ENCODE data around the gene IQSEC3.
"Not testable (repeated sequence)": the region's sequence is repeated elsewhere in the genome, so short reads cannot be mapped to it uniquely, and the experiment has no call there.

Gene IQSEC3

DNA sequence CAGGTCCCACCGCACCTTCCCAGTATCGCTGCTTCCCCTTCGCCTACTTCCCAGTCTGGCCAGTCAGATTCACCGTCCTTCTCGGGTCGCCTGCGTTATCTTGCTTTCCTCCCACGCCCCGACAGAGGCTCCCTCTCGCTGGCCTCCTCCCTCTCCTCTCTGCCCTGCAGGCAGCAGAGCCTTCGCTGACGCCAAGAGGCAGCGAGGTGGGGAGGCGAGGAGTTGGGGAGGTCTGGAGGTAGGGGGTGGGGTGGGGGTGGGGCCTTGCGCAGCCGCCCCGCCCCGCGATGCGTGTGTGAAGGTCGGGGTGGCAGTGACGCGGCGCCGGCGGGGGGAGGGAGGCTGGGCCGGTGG lies at the start of gene IQSEC3:
Gene IQSEC3, plus strand, starts transcription at position 340 of the 354 bp plus-strand sequence. CDS start 116 bp downstream, outside the sequence.
- not testable (repeated sequence) for DNase-seq (ENCODE audit: low spot score)

DNA sequence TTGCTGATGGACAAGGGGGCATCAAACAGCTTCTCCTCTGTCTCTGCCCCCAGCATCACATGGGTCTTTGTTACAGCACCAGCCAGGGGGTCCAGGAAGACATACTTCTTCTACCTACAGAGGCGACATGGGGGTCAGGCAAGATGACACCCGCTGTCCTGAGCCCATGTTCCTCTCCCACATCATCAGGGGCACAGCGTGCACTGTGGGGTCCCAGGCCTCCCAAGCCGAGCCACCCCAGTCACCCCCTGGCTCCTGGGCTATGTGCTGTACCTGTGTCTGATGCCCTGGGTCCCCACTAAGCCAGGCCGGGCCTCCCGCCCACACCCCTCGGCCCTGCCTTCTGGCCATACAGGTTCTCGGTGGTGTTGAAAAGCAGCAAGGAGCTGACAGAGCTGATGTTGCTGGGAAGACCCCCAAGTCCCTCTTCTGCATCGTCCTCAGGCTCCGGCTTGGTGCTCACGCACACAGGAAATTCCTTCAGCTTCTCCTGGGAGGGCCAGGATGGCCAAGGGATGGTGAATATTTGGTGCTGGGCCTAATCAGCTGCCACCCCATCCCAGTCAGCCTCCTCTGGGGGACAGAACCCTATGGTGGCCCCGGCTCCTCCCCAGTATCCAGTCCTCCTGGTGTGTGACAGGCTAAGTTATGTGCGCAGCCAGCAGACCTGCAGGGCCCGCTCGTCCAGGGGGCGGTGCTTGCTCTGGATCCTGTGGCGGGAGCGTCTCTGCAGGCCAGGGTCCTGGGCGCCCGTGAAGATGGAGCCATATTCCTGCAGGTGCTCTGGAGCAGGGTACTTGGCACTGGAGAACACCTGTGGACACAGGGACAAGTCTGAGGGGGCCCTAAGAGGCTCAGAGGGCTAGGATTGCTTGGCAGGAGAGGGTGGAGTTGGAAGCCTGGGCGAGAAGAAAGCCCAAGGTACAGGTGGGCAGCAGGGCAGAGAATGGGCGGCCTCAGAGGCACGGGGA lies 48.9 kb upstream of the IQSEC3 start:
- DNase-seq (ENCODE audit: low spot score) = not testable (repeated sequence)

DNA sequence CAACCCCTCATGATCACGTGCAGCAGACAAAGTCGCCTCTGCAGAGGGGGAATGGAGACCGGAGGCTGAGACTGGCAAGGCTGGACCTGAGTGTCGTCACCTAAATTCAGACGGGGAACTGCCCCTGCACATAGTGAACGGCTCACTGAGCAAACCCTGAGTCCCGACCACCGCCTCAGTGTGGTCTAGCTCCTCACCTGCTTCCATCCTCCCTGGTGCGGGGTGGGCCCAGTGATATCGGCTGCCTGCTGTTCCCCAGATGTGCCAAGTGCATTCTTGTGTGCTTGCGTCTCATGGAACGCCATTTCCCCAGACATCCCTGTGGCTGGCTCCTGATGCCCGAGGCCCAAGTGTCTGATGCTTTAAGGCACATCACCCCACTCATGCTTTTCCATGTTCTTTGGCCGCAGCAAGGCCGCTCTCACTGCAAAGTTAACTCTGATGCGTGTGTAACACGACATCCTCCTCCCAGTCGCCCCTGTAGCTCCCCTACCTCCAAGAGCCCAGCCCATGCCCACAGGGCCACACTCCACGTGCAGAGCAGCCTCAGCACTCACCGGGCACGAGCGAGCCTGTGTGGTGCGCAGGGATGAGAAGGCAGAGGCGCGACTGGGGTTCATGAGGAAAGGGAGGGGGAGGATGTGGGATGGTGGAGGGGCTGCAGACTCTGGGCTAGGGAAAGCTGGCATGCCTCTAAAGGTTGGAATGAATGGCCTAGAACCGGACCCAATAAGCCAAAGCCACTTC lies 47.6 kb upstream of the IQSEC3 start:
- DNase-seq (ENCODE audit: low spot score) = not testable (repeated sequence)

DNA sequence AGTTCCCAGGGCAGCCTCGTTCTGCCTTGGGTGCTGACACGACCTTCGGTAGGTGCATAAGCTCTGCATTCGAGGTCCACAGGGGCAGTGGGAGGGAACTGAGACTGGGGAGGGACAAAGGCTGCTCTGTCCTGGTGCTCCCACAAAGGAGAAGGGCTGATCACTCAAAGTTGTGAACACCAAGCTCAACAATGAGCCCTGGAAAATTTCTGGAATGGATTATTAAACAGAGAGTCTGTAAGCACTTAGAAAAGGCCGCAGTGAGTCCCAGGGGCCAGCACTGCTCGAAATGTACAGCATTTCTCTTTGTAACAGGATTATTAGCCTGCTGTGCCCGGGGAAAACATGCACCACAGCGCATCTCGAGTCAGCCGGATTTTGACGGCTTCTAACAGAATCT lies 46.7 kb upstream of the IQSEC3 start:
- not testable (repeated sequence) for DNase-seq (ENCODE audit: low spot score)

DNA sequence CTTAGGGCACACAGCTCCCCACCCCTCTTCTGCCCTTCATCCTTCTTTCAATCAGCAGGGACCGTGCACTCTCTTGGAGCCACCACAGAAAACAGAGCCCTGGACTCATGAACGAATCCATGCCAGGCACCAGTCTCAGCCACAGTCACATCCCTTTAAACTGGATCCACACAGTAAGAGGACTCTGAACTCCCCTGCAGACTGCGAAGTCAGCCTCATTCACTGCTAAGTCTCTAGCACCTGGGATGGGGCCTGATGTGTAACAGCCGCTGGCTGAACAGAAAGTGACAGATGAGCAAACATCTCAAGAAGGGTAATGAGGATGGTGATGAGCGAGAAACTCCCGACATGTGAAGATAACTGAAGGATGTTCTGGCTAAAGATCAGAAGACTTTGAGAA lies 45.8 kb upstream of the IQSEC3 start:
- no peak for DNase-seq (ENCODE audit: low spot score)

DNA sequence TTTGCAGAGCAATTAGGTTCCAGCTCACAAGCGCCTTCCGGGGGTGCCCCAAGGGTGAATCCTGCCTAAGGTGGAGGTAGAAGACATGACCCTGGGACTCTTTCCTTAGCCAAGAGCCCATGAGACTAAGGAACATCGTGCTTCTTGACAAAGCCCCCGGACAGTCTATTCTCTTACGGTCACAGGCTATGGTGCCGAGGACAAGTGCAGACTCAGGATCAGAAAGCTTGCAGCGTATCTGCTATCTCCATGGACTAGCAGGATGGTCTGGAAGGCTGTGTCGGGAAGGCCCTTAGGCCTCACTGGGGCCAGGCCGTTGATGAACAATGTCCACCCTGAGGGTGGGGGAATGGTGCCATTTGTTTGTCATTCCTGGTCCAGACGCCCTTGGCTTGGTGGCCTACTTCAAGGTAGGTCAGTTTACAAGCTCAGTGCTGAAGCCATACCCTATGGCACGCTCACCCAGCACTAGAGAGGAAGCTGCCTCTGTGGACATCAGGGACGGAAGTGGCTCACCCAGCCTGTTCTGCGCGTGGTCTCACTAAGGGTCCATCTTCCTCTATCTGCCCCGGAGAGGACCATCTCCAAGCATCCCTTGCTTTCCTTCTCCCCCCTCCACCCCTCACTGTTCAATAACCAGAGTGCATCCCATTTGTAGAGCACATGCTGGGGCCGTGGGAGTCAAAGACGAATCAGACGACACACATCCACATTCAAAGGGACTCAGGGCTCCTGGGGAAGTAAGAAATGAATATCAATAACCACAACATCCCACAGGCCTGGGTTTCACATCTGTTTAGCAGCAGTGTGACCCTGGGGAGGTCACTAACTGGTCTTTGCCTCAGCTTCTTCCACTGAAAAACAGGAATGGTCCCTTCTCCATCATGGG lies 45.0 kb upstream of the IQSEC3 start:
- no peak for DNase-seq (ENCODE audit: low spot score)

DNA sequence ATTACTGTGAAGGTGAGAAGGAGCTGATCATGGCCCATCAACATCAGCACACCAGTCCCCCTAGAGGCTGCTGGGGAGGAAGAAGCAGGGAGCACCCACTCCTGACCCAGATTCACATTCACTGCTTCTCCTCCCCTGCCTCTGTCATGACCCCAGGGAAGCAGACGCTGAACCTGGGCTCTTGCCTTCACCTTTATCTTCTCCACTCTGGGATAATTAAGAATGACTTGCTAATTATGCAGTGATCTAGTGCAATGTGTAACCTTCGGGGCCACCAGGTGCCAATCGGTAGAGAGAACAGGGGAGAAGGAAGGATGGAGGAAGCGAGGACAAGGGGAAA lies 44.4 kb upstream of the IQSEC3 start:
- DNase-seq (ENCODE audit: low spot score) = no peak

DNA sequence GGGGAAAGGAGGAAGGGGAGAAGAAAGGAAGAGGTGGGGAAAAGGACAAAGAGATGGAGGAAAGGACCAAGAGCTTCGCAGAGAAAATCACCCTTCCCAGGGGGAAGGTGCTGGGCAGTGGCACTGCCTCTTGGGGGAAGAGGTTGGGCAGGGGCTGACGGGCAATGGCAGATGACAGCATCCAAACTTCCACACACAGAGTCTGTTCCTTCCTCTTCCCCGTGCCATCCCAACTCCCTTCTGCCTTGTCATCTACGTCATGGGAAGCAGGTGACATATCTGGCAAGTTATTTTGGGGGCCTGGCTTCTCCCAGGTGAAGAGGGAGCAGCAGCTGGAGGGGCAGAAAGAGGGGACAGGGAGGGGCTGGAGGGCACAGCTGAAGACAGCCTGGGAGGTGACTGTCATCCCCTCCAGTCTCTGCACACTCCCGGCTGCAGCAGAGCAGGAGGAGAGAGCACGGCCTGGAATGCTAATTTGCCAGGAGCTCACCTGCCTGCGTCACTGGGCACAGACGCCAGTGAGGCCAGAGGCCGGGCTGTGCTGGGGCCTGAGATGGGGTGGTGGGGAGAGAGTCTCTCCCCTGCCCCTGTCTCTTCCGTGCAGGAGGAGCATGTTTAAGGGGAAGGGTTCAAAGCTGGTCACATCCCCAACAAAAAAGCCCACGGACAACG lies 43.9 kb upstream of the IQSEC3 start:
- DNase-seq (ENCODE audit: low spot score) = no peak

DNA sequence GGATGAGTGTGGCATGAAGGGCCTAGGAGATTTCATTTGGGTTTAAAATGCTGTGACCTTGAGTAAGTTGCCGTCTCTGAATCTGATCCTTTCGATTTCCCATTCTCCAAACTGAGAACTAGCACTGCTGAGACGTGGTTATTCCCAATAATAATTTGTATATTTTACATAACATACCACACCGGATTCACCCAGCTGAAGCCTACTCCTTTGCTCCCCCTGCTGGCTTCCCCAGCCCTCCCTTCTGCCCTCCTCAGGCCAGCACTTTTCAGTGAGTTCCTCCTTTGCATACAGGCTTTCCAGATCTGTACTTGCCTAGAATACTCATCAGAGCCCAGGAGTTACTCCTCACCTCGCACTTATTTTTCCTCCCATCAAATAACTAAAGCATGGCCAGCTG lies 38.7 kb upstream of the IQSEC3 start:
- not testable (repeated sequence) for DNase-seq (ENCODE audit: low spot score)

DNA sequence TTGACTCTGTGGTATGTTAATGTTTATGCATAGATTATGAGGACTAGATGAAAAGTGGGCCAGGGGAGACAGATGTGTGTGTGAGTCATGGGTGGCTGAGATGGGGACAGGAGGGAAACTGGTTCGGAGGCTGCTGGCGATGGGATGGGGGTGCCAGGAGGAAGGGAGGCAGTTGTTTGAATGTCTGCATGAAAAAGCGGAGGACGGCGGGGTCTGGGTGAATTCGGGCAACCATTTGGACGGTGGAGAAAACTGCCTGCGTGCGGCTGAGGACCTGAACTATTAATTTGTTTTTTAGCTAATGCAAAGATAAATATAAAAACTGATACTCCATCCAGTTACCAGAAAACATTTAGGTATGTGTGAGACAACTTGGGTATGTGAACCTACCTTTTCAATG lies 27.8 kb upstream of the IQSEC3 start:
- DNase-seq (ENCODE audit: low spot score) = not testable (repeated sequence)

DNA sequence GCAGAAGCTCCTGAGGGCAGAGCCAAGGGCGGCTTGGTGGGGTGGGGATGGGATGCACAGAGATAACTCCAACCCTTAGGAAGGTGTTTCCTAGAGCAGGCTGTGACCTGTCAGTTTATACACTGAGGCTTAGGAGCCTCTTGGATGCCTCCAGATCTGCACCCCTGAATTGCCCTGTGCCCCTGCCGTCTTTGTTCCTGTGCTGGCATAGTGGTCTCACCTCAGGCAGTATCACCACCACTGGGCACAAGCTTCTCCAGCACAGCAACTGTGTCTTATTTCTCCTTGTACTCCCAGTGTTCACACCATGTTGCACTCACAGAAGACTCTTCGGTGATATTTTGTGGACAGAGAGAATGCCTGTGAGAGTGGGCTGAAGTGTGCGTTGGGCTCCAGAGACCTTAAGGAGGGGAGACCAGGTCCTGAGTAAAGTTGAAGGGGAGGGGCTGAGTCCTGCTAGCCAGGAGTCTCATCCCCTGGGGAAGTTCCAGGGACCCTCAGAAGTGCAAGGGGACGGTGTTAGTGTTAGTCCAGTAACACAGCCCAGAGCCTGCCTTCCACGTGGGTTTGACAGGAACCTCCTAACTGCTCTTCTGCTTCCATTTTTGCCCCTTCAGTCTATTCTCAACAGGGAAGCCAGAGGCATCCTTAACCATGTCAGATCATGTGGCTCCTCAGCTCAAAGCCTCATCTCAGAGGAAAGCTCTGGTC lies 26.9 kb upstream of the IQSEC3 start:
- not testable (repeated sequence) for DNase-seq (ENCODE audit: low spot score)

DNA sequence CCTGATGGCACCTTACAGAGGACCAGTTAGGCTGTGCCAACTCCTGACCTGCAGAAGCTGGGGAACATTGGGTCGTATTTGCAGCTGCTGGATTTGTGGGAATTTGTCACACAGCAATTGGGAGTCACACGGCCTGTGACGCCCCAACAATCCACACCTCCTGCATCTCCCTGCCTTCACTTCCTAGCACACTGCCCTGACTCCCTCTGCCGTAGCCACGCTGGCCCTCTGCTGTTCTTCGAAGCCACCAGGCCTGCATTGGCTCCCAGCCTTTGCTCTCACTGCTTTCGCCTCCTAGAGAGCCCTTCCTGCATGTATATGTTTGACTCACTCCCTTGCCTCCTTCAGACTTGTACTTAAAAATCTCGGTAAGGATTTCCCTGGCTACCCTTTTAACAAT lies 22.2 kb upstream of the IQSEC3 start:
- not testable (repeated sequence) for DNase-seq (ENCODE audit: low spot score)

DNA sequence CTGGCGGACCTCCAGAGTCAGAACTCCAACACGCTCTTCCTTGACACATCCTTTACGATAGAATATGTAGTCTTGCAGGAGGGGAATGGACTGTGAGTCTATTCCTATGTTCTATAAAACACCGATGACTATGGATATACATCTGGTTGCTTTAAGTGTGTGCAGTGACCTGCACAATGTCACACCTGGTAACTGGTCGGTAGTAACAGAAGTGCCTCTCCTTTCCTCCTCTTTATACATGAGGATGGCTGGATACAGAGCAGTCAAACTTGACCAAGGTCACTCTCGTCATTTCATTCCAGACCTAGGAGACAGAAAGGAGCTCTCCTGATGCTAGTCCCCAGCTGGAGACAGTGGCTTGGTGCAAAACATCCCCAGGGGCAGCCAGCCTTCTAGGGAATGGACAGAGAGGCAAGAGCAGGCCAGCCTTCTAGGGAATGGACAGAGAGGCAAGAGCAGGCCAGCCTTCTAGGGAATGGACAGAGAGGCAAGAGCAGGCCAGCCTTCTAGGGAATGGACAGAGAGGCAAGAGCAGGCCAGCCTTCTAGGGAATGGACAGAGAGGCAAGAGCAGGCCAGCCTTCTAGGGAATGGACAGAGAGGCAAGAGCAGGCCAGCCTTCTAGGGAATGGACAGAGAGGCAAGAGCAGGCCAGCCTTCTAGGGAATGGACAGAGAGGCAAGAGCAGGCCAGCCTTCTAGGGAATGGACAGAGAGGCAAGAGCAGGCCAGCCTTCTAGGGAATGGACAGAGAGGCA lies 21.2 kb upstream of the IQSEC3 start:
- DNase-seq (ENCODE audit: low spot score) = not testable (repeated sequence)

DNA sequence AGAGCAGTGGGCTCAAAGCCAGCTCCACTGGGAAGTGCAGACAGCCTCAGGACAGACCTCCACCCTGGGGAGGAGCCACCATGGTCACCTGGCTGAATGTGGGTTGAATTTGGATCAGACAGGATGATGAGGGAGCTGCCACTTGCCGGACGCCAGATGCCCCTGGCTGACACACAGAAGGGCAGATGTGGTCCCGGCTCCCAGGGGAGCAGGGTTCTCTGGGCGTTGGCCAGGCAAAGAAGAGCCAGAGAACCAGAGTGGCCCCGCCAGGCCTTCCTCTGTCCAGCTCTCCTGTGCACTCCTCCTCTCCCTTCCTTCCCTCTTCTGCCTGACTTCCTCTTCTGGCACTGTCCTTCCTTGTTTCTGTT lies 20.6 kb upstream of the IQSEC3 start:
- not testable (repeated sequence) for DNase-seq (ENCODE audit: low spot score)

DNA sequence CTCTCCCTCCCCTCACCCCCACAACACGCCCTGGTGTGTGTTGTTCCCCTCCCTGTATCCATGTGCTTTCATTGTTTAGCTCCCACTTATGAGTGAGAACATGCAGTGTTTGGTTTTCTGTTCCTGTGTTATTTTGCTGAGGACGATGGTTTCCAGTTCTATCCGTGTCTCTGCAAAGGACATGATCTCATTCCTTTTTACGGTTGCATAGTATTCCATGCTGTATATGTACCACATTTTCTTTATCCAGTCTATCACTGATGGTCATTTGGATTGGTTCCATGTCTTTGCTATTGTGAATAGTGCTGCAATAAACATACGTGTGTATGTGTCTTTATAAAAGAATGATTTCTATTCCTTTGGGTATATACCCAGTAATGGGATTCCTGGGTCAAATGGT lies 20.0 kb upstream of the IQSEC3 start:
- DNase-seq (ENCODE audit: low spot score) = not testable (repeated sequence)

DNA sequence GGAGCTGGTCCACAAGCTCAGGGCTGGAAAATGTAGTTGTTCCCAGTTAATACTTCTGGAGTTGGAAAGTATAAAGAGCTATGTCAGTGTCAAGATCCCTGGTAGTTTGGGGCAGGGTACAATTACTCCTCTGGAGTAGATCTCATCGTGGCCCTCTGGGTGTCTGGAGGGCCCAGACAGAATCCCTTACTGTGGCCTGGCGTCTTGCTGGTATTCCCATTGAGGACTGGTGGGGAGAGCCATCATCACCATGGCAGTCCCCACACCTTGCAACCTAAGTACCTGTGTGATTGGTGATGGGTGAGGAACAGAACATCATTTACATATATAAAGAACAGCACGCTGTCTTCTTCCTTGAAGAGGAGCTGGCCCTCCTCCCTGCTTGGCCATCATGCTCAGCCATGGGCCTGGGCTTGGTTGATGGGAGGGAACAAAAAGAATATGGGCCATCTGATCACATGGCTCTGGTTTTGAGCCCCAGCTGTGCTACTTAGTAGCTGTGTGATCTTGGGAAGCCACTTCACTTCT lies 18.8 kb upstream of the IQSEC3 start:
- not testable (repeated sequence) for DNase-seq (ENCODE audit: low spot score)

DNA sequence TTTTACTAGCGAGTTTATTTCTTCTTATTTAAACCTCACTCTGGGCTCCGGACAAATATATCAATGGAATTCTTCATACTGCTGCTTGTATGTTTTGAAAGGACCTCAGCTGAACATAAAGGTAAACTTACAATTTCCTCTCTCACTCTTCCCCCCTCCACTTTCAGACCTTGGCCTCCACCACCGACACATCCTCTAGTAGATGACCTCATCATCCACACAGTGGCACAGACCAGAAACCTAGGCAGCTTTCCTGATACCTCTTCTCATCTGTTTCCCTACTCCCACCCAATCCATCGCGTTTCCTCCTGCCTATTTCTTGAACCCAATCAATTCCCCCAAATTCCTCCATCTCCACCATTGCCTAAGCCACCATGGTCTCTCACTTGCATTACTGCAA lies 17.4 kb upstream of the IQSEC3 start:
- not testable (repeated sequence) for DNase-seq (ENCODE audit: low spot score)

DNA sequence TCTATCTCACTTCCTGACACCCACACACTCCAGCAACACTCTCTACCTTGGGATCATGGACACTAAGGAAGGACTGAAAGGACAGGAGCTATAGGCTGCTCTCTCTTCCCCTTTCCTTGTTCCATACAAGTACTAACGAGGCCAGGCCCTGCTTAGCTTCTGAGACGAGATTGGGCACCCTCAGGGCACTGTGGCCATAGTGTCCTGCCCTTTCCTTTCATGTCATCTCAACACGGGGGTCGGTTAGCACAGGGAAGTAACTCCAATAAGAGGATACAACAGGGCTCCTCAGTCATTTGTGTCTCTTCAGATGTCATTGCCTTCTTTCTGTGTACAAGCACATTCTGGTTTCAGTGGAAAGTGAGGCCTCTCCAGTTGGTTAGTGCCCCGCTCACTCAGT lies 15.5 kb upstream of the IQSEC3 start:
- DNase-seq (ENCODE audit: low spot score) = not testable (repeated sequence)

DNA sequence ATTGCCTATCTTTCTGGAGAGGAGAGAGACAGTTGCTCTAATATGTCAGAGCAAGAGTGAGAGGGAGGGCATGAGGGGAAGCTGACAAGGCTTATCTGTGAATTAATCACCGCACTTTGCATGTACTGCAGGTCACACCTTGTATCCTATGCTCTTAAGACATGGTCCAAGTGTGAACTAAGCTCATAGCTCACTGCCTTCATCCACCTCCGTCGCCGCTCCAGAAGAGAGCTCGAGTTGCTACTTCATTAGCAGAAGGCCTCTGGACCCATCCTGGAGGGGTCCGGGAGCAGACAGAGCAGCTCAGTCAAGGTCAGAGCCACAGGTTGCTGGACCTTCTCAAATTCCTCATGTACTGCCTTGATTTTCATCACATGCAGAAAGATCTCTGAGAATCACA lies 14.6 kb upstream of the IQSEC3 start:
- DNase-seq (ENCODE audit: low spot score) = not testable (repeated sequence)

Measured in kidney capillary endothelial cell (primary cell).